ENCODE results near the gene HEBP1. TPM values are rescaled to one million over a fixed set of nuclear protein-coding genes. Genes with fewer than 3 reads are reported as not detected.

The HEBP1 gene
- total RNA-seq, 1 experiment from 2014 or later = 6.2 TPM

- H3K27ac ChIP-seq (ENCODE audit: low read length) = no peak overlapping the region
- ChIA-PET POLR2A (ENCODE audit: unreplicated experiment) (no interaction called here), CTCF (no interaction called here)
Observed at GRCh38 chr12:12993367-12993766, 6.7 kb downstream of the HEBP1 start.

GRCh38 chr12:12992418-12993130, 7.5 kb downstream of the HEBP1 start:
- H3K79me2 ChIP-seq (ENCODE audit: low read length) = peaks cover 32% of the 10 kb centered on the region

More at GRCh38 chr12:12993367-12993766, 6.7 kb downstream of the HEBP1 start:
- Histone ChIP-seq H3K9me2 (replicated peaks; ENCODE audit: low read length) (no peaks in the 10 kb centered on the region), H4K20me1 (ENCODE audit: low read length) (no peaks in the 10 kb centered on the region), H3F3A (ENCODE audit: low read length, unreplicated experiment) (no peaks in the 10 kb centered on the region), H3K36me3 (ENCODE audit: low read depth, low read length) (no peaks in the 10 kb centered on the region), H2AFZ (ENCODE audit: low read length) (no peak overlapping the region), H3K4me1 (ENCODE audit: insufficient read depth, low read length) (peaks cover 7% of the 10 kb centered on the region; the same call in 1 of the 2 replicates), H3K9me3 (ENCODE audit: low read length) (no peaks in the 10 kb centered on the region), H3K27me3 (ENCODE audit: low read length) (no peaks in the 10 kb centered on the region), H3K4me3 (ENCODE audit: low read length) (no peak overlapping the region), H3K4me2 (ENCODE audit: low read length) (no peak overlapping the region), H3K9ac (ENCODE audit: low read length) (no peak overlapping the region), H3K79me2 (ENCODE audit: low read length) (peaks cover 40% of the 10 kb centered on the region)
- intact Hi-C loops (cut with micrococcal nuclease) = no loop called here
- DNase-seq (no peak), ATAC-seq (no peak)
- no peak for TF ChIP-seq EZH2 (IDR thresholded peaks at IDR 0.05; ENCODE audit: low read length, unreplicated experiment)
- no TSS peak for BruUV-seq (replicated peaks)

GRCh38 chr12:12990700-12991468, 9.2 kb downstream of the HEBP1 start:
- Histone ChIP-seq H3K4me2 (ENCODE audit: low read length) (no peak overlapping the region), H3K27ac (ENCODE audit: low read length) (no peak overlapping the region), H3K9me3 (ENCODE audit: low read length) (no peaks in the 10 kb centered on the region), H3K9me2 (replicated peaks; ENCODE audit: low read length) (no peaks in the 10 kb centered on the region), H3K9ac (ENCODE audit: low read length) (no peak overlapping the region), H3K4me3 (ENCODE audit: low read length) (no peak overlapping the region), H4K20me1 (ENCODE audit: low read length) (no peaks in the 10 kb centered on the region), H3F3A (ENCODE audit: low read length, unreplicated experiment) (no peaks in the 10 kb centered on the region), H2AFZ (ENCODE audit: low read length) (no peak overlapping the region), H3K79me2 (ENCODE audit: low read length) (peaks cover 16% of the 10 kb centered on the region; the same call in 1 of the 2 replicates), H3K27me3 (ENCODE audit: low read length) (no peaks in the 10 kb centered on the region), H3K36me3 (ENCODE audit: low read depth, low read length) (peaks cover 12% of the 10 kb centered on the region; the same call in 1 of the 2 replicates), H3K4me1 (ENCODE audit: insufficient read depth, low read length) (no peaks in the 10 kb centered on the region)
- no TSS peak for BruUV-seq (replicated peaks)
- intact Hi-C loops (cut with micrococcal nuclease) = no loop called here
- ATAC-seq = no peak
- POLR2A ChIA-PET (ENCODE audit: unreplicated experiment) = no interaction called here
- no peak for TF ChIP-seq EZH2 (IDR thresholded peaks at IDR 0.05; ENCODE audit: low read length, unreplicated experiment)
- TF ChIP-seq CTCF (conservative IDR thresholded peaks at IDR 0.05; ENCODE audit: low read depth, low read length) = no peak
- TF ChIP-seq EZH2phosphoT487 (IDR thresholded peaks at IDR 0.05; ENCODE audit: borderline replicate concordance, low read length) = no peak
- DNase-seq = no peak
- CTCF ChIA-PET = no interaction called here

More at GRCh38 chr12:12992418-12993130, 7.5 kb downstream of the HEBP1 start:
- H3K4me1 ChIP-seq (ENCODE audit: insufficient read depth, low read length) = peaks cover 3% of the 10 kb centered on the region; the same call in 1 of the 2 replicates
- ATAC-seq = no peak; the same call in 1 of the 2 replicates
- H3K27me3 ChIP-seq (ENCODE audit: low read length) = no peaks in the 10 kb centered on the region
- H4K20me1 ChIP-seq (ENCODE audit: low read length) = no peaks in the 10 kb centered on the region
- H2AFZ ChIP-seq (ENCODE audit: low read length) = no peak overlapping the region
- BruUV-seq (replicated peaks) = no TSS peak
- H3K4me2 ChIP-seq (ENCODE audit: low read length) = no peak overlapping the region
- CTCF ChIA-PET = no interaction called here
- no peak for DNase-seq
- H3K4me3 ChIP-seq (ENCODE audit: low read length) = no peak overlapping the region
- H3K36me3 ChIP-seq (ENCODE audit: low read depth, low read length) = no peaks in the 10 kb centered on the region
- intact Hi-C loops (cut with micrococcal nuclease) = no loop called here
- no peaks in the 10 kb centered on the region for H3K9me3 ChIP-seq (ENCODE audit: low read length)
- no peaks in the 10 kb centered on the region for H3K9me2 ChIP-seq (replicated peaks; ENCODE audit: low read length)
- no peaks in the 10 kb centered on the region for H3F3A ChIP-seq (ENCODE audit: low read length, unreplicated experiment)
- POLR2A ChIA-PET (ENCODE audit: unreplicated experiment) = no interaction called here
- TF ChIP-seq CTCF (conservative IDR thresholded peaks at IDR 0.05; ENCODE audit: low read depth, low read length) = no peak
- no peak for TF ChIP-seq EZH2 (IDR thresholded peaks at IDR 0.05; ENCODE audit: low read length, unreplicated experiment)
- TF ChIP-seq EZH2phosphoT487 (IDR thresholded peaks at IDR 0.05; ENCODE audit: borderline replicate concordance, low read length) = no peak
- H3K27ac ChIP-seq (ENCODE audit: low read length) = no peak overlapping the region
- no peak overlapping the region for H3K9ac ChIP-seq (ENCODE audit: low read length)

Measured in PC-3 (cell line).